Measurements from ENCODE around the gene CDK17.

CDK17 gene

GRCh38 chr12:96387981-96388380, 12.3 kb downstream of the CDK17 start:
- TF ChIP-seq CTCF (IDR thresholded peaks at IDR 0.05; ENCODE audit: insufficient read depth, low read length, poor library complexity, severe bottlenecking) (no peak), EZH2phosphoT487 (conservative IDR thresholded peaks at IDR 0.05; ENCODE audit: low read length) (no peak)
- Histone ChIP-seq H3K27me3 (ENCODE audit: low read length) (no peaks in the 10 kb centered on the region), H3F3A (ENCODE audit: insufficient read depth) (peaks cover 23% of the 10 kb centered on the region; the same call in 1 of the 2 replicates), H3K36me3 (ENCODE audit: low read length) (0 out of 2 replicates have a peak, but pooled peaks cover 2% of the 10 kb centered on the region), H3K9me2 (replicated peaks; ENCODE audit: insufficient read depth, low read length) (no peaks in the 10 kb centered on the region), H3K4me2 (ENCODE audit: low read depth, low read length, poor library complexity, severe bottlenecking) (no peak overlapping the region), H3K9ac (ENCODE audit: low read length) (no peak overlapping the region), H3K4me3 (ENCODE audit: insufficient read depth, low read length, poor library complexity, severe bottlenecking) (no peak overlapping the region), H3K9me3 (ENCODE audit: insufficient read depth, low read length) (no peaks in the 10 kb centered on the region), H4K20me1 (ENCODE audit: low read depth, low read length) (peaks cover 45% of the 10 kb centered on the region), H3K79me2 (ENCODE audit: insufficient read depth, low read length) (peaks cover 100% of the 10 kb centered on the region), H3K27ac (ENCODE audit: low read depth, low read length) (peak overlapping the region; percentile 7; the same call in 1 of the 2 replicates), H2AFZ (ENCODE audit: low read depth, low read length, severe bottlenecking) (no peak overlapping the region)

GRCh38 chr12:96386794-96387193, 13.4 kb downstream of the CDK17 start:
- Histone ChIP-seq H3K4me2 (ENCODE audit: low read depth, low read length, poor library complexity, severe bottlenecking) (no peak overlapping the region), H3K36me3 (ENCODE audit: low read length) (0 out of 2 replicates have a peak, but pooled peaks cover under 1% of the 10 kb centered on the region), H3K79me2 (ENCODE audit: insufficient read depth, low read length) (peaks cover 100% of the 10 kb centered on the region), H3K9ac (ENCODE audit: low read length) (no peak overlapping the region), H3K27me3 (ENCODE audit: low read length) (no peaks in the 10 kb centered on the region), H2AFZ (ENCODE audit: low read depth, low read length, severe bottlenecking) (no peak overlapping the region), H3F3A (ENCODE audit: insufficient read depth) (peaks cover 23% of the 10 kb centered on the region; the same call in 1 of the 2 replicates), H4K20me1 (ENCODE audit: low read depth, low read length) (peaks cover 42% of the 10 kb centered on the region), H3K4me3 (ENCODE audit: insufficient read depth, low read length, poor library complexity, severe bottlenecking) (no peak overlapping the region), H3K27ac (ENCODE audit: low read depth, low read length) (peak overlapping the region; percentile 50), H3K9me3 (ENCODE audit: insufficient read depth, low read length) (no peaks in the 10 kb centered on the region), H3K9me2 (replicated peaks; ENCODE audit: insufficient read depth, low read length) (no peaks in the 10 kb centered on the region)
- TF ChIP-seq CTCF (IDR thresholded peaks at IDR 0.05; ENCODE audit: insufficient read depth, low read length, poor library complexity, severe bottlenecking) (no peak), EZH2phosphoT487 (conservative IDR thresholded peaks at IDR 0.05; ENCODE audit: low read length) (no peak)

- Histone ChIP-seq H4K20me1 (ENCODE audit: low read depth, low read length) (peaks cover 36% of the 10 kb centered on the region), H2AFZ (ENCODE audit: low read depth, low read length, severe bottlenecking) (no peak overlapping the region), H3F3A (ENCODE audit: insufficient read depth) (peaks cover 22% of the 10 kb centered on the region; the same call in 1 of the 2 replicates), H3K4me2 (ENCODE audit: low read depth, low read length, poor library complexity, severe bottlenecking) (no peak overlapping the region), H3K9ac (ENCODE audit: low read length) (no peak overlapping the region), H3K9me3 (ENCODE audit: insufficient read depth, low read length) (no peaks in the 10 kb centered on the region), H3K36me3 (ENCODE audit: low read length) (no peaks in the 10 kb centered on the region; the same call in 1 of the 2 replicates), H3K79me2 (ENCODE audit: insufficient read depth, low read length) (peaks cover 100% of the 10 kb centered on the region), H3K9me2 (replicated peaks; ENCODE audit: insufficient read depth, low read length) (no peaks in the 10 kb centered on the region), H3K27ac (ENCODE audit: low read depth, low read length) (no peak overlapping the region), H3K27me3 (ENCODE audit: low read length) (no peaks in the 10 kb centered on the region), H3K4me3 (ENCODE audit: insufficient read depth, low read length, poor library complexity, severe bottlenecking) (no peak overlapping the region)
- TF ChIP-seq EZH2phosphoT487 (conservative IDR thresholded peaks at IDR 0.05; ENCODE audit: low read length), result no peak
- no peak for TF ChIP-seq CTCF (IDR thresholded peaks at IDR 0.05; ENCODE audit: insufficient read depth, low read length, poor library complexity, severe bottlenecking)
These were observed 16.2 kb downstream of the CDK17 start for GRCh38 chr12:96383991-96384390.
